Muscle layer of colon (tissue), 2 donors: ENCODE results near the gene HOPX.
"Not testable (repeated sequence)": the region's sequence is repeated elsewhere in the genome, so short reads cannot be mapped to it uniquely, and the experiment has no call there.

Experiments used
- H3K27ac ChIP-seq: one replicate; pipeline ENCODE4 v1.7.0; 2013; ENCODE audit warnings: low read depth, mild to moderate bottlenecking, low read length, moderate library complexity
- H3K27me3 ChIP-seq, 2 donors: one replicate each; pipeline ENCODE4 v1.7.0; 2013; ENCODE audit warnings: low read length in 2 of 2, mild to moderate bottlenecking in 2 of 2; ENCODE audit not compliant: insufficient read depth in 2 of 2, control insufficient read depth in 1 of 2
- H3K36me3 ChIP-seq: one replicate; pipeline ENCODE4 v1.7.0; 2013; ENCODE audit warnings: mild to moderate bottlenecking, low read length; ENCODE audit not compliant: insufficient read depth
- H3K4me1 ChIP-seq: one replicate; pipeline ENCODE4 v1.7.0; 2013; ENCODE audit warnings: mild to moderate bottlenecking, low read length; ENCODE audit not compliant: insufficient read depth
- H3K4me3 ChIP-seq, 2 donors: one replicate each; pipeline ENCODE4 v1.7.0; 2013; ENCODE audit warnings: low read length in 2 of 2, low read depth in 1 of 2, mild to moderate bottlenecking in 1 of 2, moderate library complexity in 1 of 2
- H3K9ac ChIP-seq: one replicate; pipeline ENCODE4 v1.7.0; 2013; ENCODE audit warnings: low read length
- H3K9me3 ChIP-seq: one replicate; pipeline ENCODE4 v1.7.0; 2013; ENCODE audit warnings: mild to moderate bottlenecking, low read length
- donor health status: abdominal sarcoma.
- donor health status: Adenocarcinoma of cecum.

HOPX gene

GRCh38 chr4:56686537-56687231 lies 5.6 kb upstream of the HOPX start:
- Histone ChIP-seq H3K9me3 (no peaks in the 10 kb centered on the region), H3K9ac (no peak overlapping the region), H3K27ac (no peak overlapping the region), H3K4me1 (peaks cover 5% of the 10 kb centered on the region), H3K4me3 (no peak overlapping the region), H3K36me3 (no peaks in the 10 kb centered on the region), H3K27me3 (no peaks in the 10 kb centered on the region)

GRCh38 chr4:56684320-56685050 lies 3.4 kb upstream of the HOPX start:
- Histone ChIP-seq H3K36me3 (no peaks in the 10 kb centered on the region), H3K4me1 (peaks cover 7% of the 10 kb centered on the region), H3K9ac (no peak overlapping the region), H3K9me3 (no peaks in the 10 kb centered on the region), H3K27ac (no peak overlapping the region), H3K4me3 (no peak overlapping the region), H3K27me3 (no peaks in the 10 kb centered on the region)

- no peaks in the 10 kb centered on the region for H3K9me3 ChIP-seq
- H3K36me3 ChIP-seq = no peaks in the 10 kb centered on the region
- no peak overlapping the region for H3K27ac ChIP-seq
- H3K27me3 ChIP-seq = no peaks in the 10 kb centered on the region
- no peak overlapping the region for H3K9ac ChIP-seq
- H3K4me1 ChIP-seq = peaks cover 7% of the 10 kb centered on the region
- no peak overlapping the region for H3K4me3 ChIP-seq
Measured at GRCh38 chr4:56683455-56683854, 2.4 kb upstream of the HOPX start.

GRCh38 chr4:56681853-56682525 lies 893 bp upstream of the HOPX start:
- no peaks in the 10 kb centered on the region for H3K9me3 ChIP-seq
- no peaks in the 10 kb centered on the region for H3K36me3 ChIP-seq
- H3K27me3 ChIP-seq = no peaks in the 10 kb centered on the region
- H3K27ac ChIP-seq = no peak overlapping the region
- peak overlapping the region in 1 of 2 donors; percentile 32 for H3K4me3 ChIP-seq
- no peak overlapping the region for H3K9ac ChIP-seq
- H3K4me1 ChIP-seq = peaks cover 7% of the 10 kb centered on the region

- H3K4me3 ChIP-seq = no peak overlapping the region
- no peaks in the 10 kb centered on the region for H3K36me3 ChIP-seq
- H3K4me1 ChIP-seq = peaks cover 11% of the 10 kb centered on the region
- H3K9ac ChIP-seq = no peak overlapping the region
- no peaks in the 10 kb centered on the region for H3K9me3 ChIP-seq
- H3K27ac ChIP-seq = no peak overlapping the region
- no peaks in the 10 kb centered on the region for H3K27me3 ChIP-seq
Measured at GRCh38 chr4:56680266-56680665, 830 bp downstream of the HOPX start.

- H3K9ac ChIP-seq = no peak overlapping the region
- no peaks in the 10 kb centered on the region for H3K27me3 ChIP-seq
- H3K36me3 ChIP-seq = no peaks in the 10 kb centered on the region
- peaks cover 18% of the 10 kb centered on the region for H3K4me1 ChIP-seq
- H3K9me3 ChIP-seq = no peaks in the 10 kb centered on the region
- H3K4me3 ChIP-seq = no peak overlapping the region
- H3K27ac ChIP-seq = no peak overlapping the region
Measured at GRCh38 chr4:56677711-56678110, 3.4 kb downstream of the HOPX start.

GRCh38 chr4:56674984-56675383 lies 6.1 kb downstream of the HOPX start:
- Histone ChIP-seq H3K4me1 (peaks cover 11% of the 10 kb centered on the region), H3K9me3 (no peaks in the 10 kb centered on the region), H3K27me3 (no peaks in the 10 kb centered on the region), H3K4me3 (no peak overlapping the region), H3K27ac (no peak overlapping the region), H3K36me3 (no peaks in the 10 kb centered on the region), H3K9ac (no peak overlapping the region)

GRCh38 chr4:56671860-56672259 lies 9.2 kb downstream of the HOPX start:
- Histone ChIP-seq H3K4me3 (no peak overlapping the region), H3K27ac (no peak overlapping the region), H3K27me3 (no peaks in the 10 kb centered on the region), H3K4me1 (peaks cover 11% of the 10 kb centered on the region), H3K36me3 (no peaks in the 10 kb centered on the region), H3K9ac (no peak overlapping the region), H3K9me3 (no peaks in the 10 kb centered on the region)

- Histone ChIP-seq H3K9ac (no peak overlapping the region), H3K4me3 (no peak overlapping the region), H3K36me3 (no peaks in the 10 kb centered on the region), H3K27me3 (no peaks in the 10 kb centered on the region), H3K27ac (no peak overlapping the region), H3K4me1 (peaks cover 11% of the 10 kb centered on the region), H3K9me3 (no peaks in the 10 kb centered on the region)
Measured at GRCh38 chr4:56671373-56671772, 9.7 kb downstream of the HOPX start.

- Histone ChIP-seq H3K9ac (no peak overlapping the region), H3K9me3 (no peaks in the 10 kb centered on the region), H3K4me1 (no peaks in the 10 kb centered on the region), H3K27me3 (no peaks in the 10 kb centered on the region), H3K27ac (no peak overlapping the region), H3K36me3 (no peaks in the 10 kb centered on the region), H3K4me3 (no peak overlapping the region)
Measured at GRCh38 chr4:56668267-56668666, 12.8 kb downstream of the HOPX start.

- not testable (repeated sequence) for H3K27me3 ChIP-seq, H3K27ac ChIP-seq, H3K36me3 ChIP-seq, H3K4me3 ChIP-seq, H3K9ac ChIP-seq, H3K4me1 ChIP-seq, H3K9me3 ChIP-seq
Measured at GRCh38 chr4:56667396-56667795, 13.7 kb downstream of the HOPX start.
